Measurements from ENCODE around the gene ADH1B.
"Not testable (repeated sequence)": the region's sequence is repeated elsewhere in the genome, so short reads cannot be mapped to it uniquely, and the experiment has no call there.

ADH1B gene

GRCh38 chr4:99323756-99324155, 2.6 kb upstream of the ADH1B start:
- no peak for DNase-seq

GRCh38 chr4:99317811-99318210, 3.4 kb downstream of the ADH1B start:
- not testable (repeated sequence) for DNase-seq

GRCh38 chr4:99317354-99317753, 3.8 kb downstream of the ADH1B start:
- no peak for DNase-seq

- DNase-seq: no peak
Measured at GRCh38 chr4:99315839-99316238, 5.4 kb downstream of the ADH1B start.

- DNase-seq: no peak
Measured at GRCh38 chr4:99314211-99314610, 7.0 kb downstream of the ADH1B start.

GRCh38 chr4:99310389-99310788, 10.8 kb downstream of the ADH1B start:
- DNase-seq: no peak

- DNase-seq: no peak
Measured at GRCh38 chr4:99305638-99306400, 15.4 kb downstream of the ADH1B start.

GRCh38 chr4:99301376-99302164, 19.6 kb downstream of the ADH1B start:
- DNase-seq: peak; percentile 52

- DNase-seq: peak; percentile 91
Measured at GRCh38 chr4:99300934-99301333, 20.3 kb downstream of the ADH1B start.

GRCh38 chr4:99293357-99293756, 27.8 kb downstream of the ADH1B start:
- no peak for DNase-seq

GRCh38 chr4:99290848-99291786, 30.1 kb downstream of the ADH1B start, which contains the start of gene ADH1A:
Gene ADH1A, minus strand, starts transcription at chr4:99290985. Its CDS starts 71 bp downstream, at chr4:99290914.
- no peak for DNase-seq

GRCh38 chr4:99285387-99285786, 35.8 kb downstream of the ADH1B start:
- no peak for DNase-seq

GRCh38 chr4:99282731-99283130, 38.5 kb downstream of the ADH1B start:
- DNase-seq: no peak

GRCh38 chr4:99281261-99281660, 39.9 kb downstream of the ADH1B start:
- DNase-seq: no peak

- DNase-seq: no peak
Measured at GRCh38 chr4:99276417-99276816, 44.8 kb downstream of the ADH1B start.

- no peak for DNase-seq
Measured at GRCh38 chr4:99275885-99276284, 45.3 kb downstream of the ADH1B start.

GRCh38 chr4:99275050-99275449, 46.2 kb downstream of the ADH1B start:
- no peak for DNase-seq

- DNase-seq: no peak
Measured at GRCh38 chr4:99273704-99274103, 47.5 kb downstream of the ADH1B start.

GRCh38 chr4:99264927-99265326, 56.3 kb downstream of the ADH1B start:
- DNase-seq: no peak
